ENCODE data around the gene MEOX2.

MEOX2 gene

GRCh38 chr7:15686295-15686956, at the start of gene MEOX2:
Gene MEOX2, minus strand, starts transcription at chr7:15686683. Its CDS starts 281 bp downstream, at chr7:15686402.
- ChIA-PET POLR2A (ENCODE audit: low non-redundant PET) (no interaction called here), CTCF (interaction anchor here (0.9 kb wide), 1 partner anchor 34 kb away, joined by 3 read pairs; no protein-coding TSS in a partner anchor)
- no peak for DNase-seq (ENCODE audit: low spot score)
- H3K27ac ChIP-seq, result no peak within 1 kb of the TSS
- TF ChIP-seq, protein P1, sequence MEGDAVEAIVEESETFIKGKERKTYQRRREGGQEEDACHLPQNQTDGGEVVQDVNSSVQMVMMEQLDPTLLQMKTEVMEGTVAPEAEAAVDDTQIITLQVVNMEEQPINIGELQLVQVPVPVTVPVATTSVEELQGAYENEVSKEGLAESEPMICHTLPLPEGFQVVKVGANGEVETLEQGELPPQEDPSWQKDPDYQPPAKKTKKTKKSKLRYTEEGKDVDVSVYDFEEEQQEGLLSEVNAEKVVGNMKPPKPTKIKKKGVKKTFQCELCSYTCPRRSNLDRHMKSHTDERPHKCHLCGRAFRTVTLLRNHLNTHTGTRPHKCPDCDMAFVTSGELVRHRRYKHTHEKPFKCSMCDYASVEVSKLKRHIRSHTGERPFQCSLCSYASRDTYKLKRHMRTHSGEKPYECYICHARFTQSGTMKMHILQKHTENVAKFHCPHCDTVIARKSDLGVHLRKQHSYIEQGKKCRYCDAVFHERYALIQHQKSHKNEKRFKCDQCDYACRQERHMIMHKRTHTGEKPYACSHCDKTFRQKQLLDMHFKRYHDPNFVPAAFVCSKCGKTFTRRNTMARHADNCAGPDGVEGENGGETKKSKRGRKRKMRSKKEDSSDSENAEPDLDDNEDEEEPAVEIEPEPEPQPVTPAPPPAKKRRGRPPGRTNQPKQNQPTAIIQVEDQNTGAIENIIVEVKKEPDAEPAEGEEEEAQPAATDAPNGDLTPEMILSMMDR (conservative IDR thresholded peaks at IDR 0.05; ENCODE audit: low read depth), result no peak

GRCh38 chr7:15729746-15730145, 43.3 kb upstream of the MEOX2 start:
- CTCF ChIA-PET, result interaction anchor here (2.3 kb wide), 1 partner anchor 9 kb away, joined by 7 read pairs; no protein-coding TSS in a partner anchor
- TF ChIP-seq, protein P1 (conservative IDR thresholded peaks at IDR 0.05; ENCODE audit: low read depth), result no peak
- POLR2A ChIA-PET (ENCODE audit: low non-redundant PET), result no interaction called here
- no peak overlapping the region for H3K27ac ChIP-seq
- no peak for DNase-seq (ENCODE audit: low spot score)

GRCh38 chr7:15725051-15725450, 38.6 kb upstream of the MEOX2 start:
- TF ChIP-seq, protein P1 (conservative IDR thresholded peaks at IDR 0.05; ENCODE audit: low read depth), result no peak
- CTCF ChIA-PET, result no interaction called here

DNA sequence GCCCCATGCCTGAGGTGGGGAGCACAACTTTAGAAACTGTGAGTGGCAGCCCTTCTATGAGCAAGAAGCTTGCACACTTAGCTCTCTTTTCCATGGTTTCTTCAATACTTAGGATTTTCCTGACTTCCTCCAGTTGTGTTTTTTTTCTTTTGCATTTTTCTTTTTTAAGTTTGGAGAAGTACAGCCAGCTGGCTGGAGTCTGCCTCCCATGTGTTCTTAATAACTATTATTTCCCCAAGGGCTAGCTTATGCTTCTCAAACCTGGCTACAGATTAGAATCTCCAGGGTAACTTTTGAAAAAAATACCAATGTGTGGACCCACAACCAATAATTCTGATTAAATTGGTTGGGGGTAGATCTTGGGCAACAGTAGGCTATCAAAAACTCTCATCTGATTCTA, 37.4 kb upstream of the MEOX2 start:
- no peak overlapping the region for H3K27ac ChIP-seq
- ChIA-PET POLR2A (ENCODE audit: low non-redundant PET) (no interaction called here), CTCF (interaction anchor here (0.7 kb wide), 1 partner anchor 375 kb away, joined by 4 read pairs; no protein-coding TSS in a partner anchor)
- no peak for DNase-seq (ENCODE audit: low spot score)
- TF ChIP-seq, protein P1 (conservative IDR thresholded peaks at IDR 0.05; ENCODE audit: low read depth), result no peak

More at GRCh38 chr7:15725051-15725450, 38.6 kb upstream of the MEOX2 start:
- no peak overlapping the region for H3K27ac ChIP-seq
- DNase-seq (ENCODE audit: low spot score), result no peak
- POLR2A ChIA-PET (ENCODE audit: low non-redundant PET), result no interaction called here

DNA sequence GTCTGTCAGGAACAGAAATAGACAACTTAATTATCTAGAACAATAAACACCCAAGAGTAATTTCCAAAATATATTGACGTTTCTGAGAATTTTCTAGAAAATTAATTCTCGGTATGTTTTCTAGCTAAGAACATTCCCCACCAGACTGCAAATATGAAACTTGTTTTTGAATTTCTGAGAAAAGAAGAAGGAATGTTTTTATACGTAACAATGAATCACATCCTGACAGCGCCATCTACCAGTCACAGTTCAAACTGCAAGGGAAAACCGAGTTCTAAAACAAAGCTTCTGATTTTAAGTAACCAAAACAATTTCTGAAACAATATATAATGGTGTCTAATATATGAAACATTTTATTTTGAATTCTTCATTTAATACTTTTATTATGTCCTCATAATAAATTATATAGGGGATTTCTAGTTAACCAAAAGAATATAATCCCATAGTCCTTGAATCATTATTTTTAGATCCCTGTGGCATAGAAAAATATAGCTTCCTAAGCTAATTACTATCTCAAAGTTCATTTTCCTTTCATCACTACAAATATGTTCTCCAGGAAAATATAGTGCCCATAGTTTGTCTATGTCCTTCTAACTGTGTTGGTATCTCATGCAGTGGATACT, 34.5 kb upstream of the MEOX2 start:
- DNase-seq (ENCODE audit: low spot score), result no peak
- TF ChIP-seq, protein P1 (conservative IDR thresholded peaks at IDR 0.05; ENCODE audit: low read depth), result peak; percentile 92
- ChIA-PET POLR2A (ENCODE audit: low non-redundant PET) (no interaction called here), CTCF (interaction anchor here (0.5 to 1.2 kb wide), 18 partner anchors 9 to 418 kb away, joined by 3 to 7 read pairs (median 4); partner anchors contain the start of gene MEOX2)
- no peak overlapping the region for H3K27ac ChIP-seq

- DNase-seq (ENCODE audit: low spot score), result no peak
- CTCF ChIA-PET, result no interaction called here
- H3K27ac ChIP-seq, result no peak overlapping the region
- POLR2A ChIA-PET (ENCODE audit: low non-redundant PET), result no interaction called here
- TF ChIP-seq, protein P1 (conservative IDR thresholded peaks at IDR 0.05; ENCODE audit: low read depth), result no peak
Measured at GRCh38 chr7:15719311-15719710, 32.8 kb upstream of the MEOX2 start.
